GM10248 (cell line): ENCODE measurements around the gene STK40.

Experiments used
- CTCF ChIA-PET: fragments of 300-600 bp; sonication (Branson Sonifier 250); formaldehyde crosslinking; extraction: SDS; loops from one replicate; lab custom pipeline; 2021; ENCODE audit warnings: antibody characterized with exemption; lab: Yijun Ruan, JAX
- POLR2A ChIA-PET: fragments of 350-650 bp; sonication (Branson Sonifier 250); formaldehyde crosslinking; extraction: SDS; loops from one replicate; lab custom pipeline; 2020; ENCODE audit warnings: antibody characterized with exemption; lab: Yijun Ruan, JAX
- DNase-seq: peaks from one replicate; pipeline ENCODE4 v3.0.0; 2012; ENCODE audit errors: extremely low spot score
- CTCF ChIP-seq: IDR thresholded peaks from 2 replicates; pipeline ENCODE4 v1.5.1; 2012; ENCODE audit warnings: mild to moderate bottlenecking, low read depth; ENCODE audit errors: extremely low read depth, missing control alignments, control extremely low read depth

STK40 gene

DNA sequence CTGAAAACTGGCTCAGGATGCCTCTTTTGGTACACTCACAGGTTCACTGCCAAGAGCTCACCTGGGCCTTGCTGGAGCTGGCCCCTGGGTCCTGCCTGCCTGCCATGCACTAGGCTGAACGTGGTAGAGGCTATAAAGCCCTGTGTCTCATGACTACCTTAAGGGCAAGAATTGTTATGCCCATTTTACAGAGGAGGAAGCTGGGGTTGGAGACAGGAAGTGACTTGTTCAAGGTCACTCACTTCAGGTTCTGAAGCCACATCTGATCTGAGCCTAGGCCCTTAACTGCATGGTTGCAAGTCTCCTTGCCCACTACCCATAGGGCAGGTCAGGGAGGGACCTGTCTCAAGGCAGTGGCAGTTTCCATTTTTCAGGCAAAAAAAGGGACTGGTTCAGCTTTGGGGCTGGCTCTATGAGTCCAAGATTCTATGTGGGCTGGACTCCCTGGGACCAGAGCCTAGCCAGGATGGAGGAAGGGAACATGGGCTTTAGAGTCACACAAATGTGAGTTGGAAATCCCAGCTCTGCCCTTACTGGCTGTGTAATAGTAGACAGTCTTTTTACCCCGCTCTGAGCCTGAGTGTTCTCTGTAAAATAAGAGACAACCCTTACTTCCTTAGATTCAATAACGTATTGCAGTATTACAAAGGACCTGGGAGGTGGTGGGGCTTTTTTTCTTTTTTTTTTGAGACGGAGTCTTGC, 7.8 kb downstream of the STK40 start:
- CTCF ChIA-PET = interaction anchor here (1.3 to 3.4 kb wide), 2 partner anchors 9 to 21 kb away, joined by 4 to 16 read pairs; no protein-coding TSS in a partner anchor
- POLR2A ChIA-PET = interaction anchor here (1.3 to 1.9 kb wide), 2 partner anchors 9 to 71 kb away, joined by 3 to 9 read pairs; no protein-coding TSS in a partner anchor
- no peak for TF ChIP-seq CTCF
- DNase-seq = no peak

DNA sequence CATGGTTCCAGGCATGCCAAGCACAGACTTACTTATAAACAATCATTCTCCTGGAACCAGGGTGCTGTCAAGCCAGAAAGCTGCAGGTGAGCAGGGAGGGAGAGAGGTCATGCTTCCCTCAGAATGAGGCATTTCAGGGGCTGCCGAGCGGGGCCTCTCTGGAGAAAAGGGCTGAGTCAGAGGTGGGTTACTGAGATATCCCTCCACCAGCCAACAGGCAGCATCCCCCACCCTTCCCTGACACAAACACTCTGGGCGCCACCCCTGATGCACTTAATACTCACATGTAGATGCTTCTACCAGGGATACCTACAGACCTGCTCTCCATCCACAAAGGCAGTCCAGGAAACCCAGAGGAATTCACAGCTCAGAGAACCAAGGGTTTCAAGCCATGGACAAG, 13.1 kb downstream of the STK40 start:
- no peak for DNase-seq

DNA sequence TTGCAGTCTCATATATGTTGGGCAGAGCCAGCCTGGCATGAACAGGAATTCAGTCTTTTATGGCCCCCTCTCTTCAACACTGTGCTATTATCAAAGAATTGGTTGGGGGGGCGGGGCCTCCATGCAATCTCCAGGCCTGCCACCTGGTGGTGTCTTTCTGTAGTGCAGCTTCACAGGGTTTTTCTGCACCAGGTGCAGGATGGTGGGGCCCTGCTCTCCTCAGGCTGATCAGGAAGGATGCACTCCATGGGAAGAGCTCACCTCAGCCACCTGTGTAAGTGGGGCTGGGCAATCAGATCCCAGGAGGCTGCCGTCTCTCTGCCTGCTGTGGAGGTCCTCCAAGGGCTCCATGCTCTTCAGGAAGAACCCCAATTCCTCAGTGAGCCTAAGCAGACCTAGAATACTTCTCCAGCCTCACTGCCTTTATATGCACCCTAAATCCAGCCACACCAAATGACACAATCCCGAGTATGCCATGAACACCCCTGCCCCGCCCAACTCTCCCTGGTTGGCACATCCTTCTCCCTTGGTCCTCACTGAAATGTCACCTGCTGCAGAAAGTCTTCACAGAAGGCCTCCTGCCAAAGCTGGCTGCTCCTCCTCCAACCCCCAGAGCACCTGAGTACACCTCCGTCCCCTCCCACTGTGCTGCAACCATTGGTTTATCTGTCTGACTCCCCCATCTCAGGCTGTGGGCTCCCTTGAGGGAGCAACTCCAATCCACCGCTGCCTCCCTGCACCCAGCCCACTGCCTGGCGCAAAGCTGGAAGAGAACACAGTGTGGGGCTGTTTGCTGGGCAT, 16.5 kb downstream of the STK40 start:
- ChIA-PET POLR2A (no interaction called here), CTCF (interaction anchor here (0.7 to 4.8 kb wide), 23 partner anchors 8 to 237 kb away, joined by 3 to 63 read pairs (median 8); partner anchors contain the start of genes EVA1B, SH3D21, STK40 and TRAPPC3)
- TF ChIP-seq CTCF = peak; percentile 91
- DNase-seq = peak; percentile 85

More for the DNA sequence above, 13.1 kb downstream of the STK40 start:
- no peak for TF ChIP-seq CTCF
- ChIA-PET CTCF (interaction anchor here (0.8 to 2.3 kb wide), 4 partner anchors 30 to 223 kb away, joined by 3 to 9 read pairs (median 5); partner anchors contain the start of gene TRAPPC3), POLR2A (interaction anchor here (1.2 kb wide), 1 partner anchor 12 kb away, joined by 3 read pairs; no protein-coding TSS in a partner anchor)

DNA sequence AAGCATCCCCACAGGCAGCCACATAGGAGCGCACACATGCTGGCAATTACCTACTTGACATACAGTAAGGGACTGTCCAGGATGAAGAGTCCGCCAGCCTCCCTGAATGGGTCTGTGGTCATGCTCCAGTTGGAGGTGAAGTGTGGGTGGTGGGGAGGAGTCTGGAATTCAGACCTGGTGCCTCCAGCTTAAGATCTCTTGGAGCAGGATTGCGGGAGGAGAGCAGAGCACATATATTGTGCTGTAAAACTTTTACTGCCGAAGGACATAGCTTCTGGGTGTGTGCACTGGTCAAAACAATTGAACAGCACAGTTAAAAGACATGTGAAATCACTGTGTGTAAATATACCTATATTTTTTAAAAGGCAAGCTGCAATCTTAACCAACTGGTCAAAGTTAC, 17.9 kb downstream of the STK40 start:
- DNase-seq = no peak
- no peak for TF ChIP-seq CTCF
- POLR2A ChIA-PET = no interaction called here
- CTCF ChIA-PET = interaction anchor here (0.9 to 4.8 kb wide), 21 partner anchors 9 to 97 kb away, joined by 3 to 63 read pairs (median 8); partner anchors contain the start of genes EVA1B, SH3D21 and STK40

DNA sequence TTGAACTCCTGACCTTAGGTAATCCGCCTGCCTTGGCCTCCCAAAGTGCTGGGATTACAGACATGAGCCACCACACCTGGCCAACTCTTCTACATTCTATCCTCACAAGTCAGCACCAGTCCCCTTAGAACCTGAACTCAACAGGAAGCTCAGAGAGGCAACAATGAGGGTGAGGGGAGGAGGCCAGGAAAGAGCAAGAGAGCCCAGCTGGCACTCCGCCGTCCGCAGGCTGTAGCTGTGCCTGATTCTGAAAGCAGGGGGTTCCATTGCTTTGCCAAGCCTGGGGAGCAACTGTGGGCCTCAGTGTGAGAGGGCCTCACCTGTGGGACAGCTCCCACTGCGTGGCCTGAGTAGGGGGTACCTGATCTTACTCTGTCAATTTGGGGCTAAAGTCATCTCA, 18.7 kb downstream of the STK40 start:
- no peak for DNase-seq
- TF ChIP-seq CTCF = no peak
- ChIA-PET POLR2A (interaction anchor here (0.7 kb wide), 1 partner anchor 11 kb away, joined by 3 read pairs; no protein-coding TSS in a partner anchor), CTCF (interaction anchor here (1.0 to 4.8 kb wide), 15 partner anchors 8 to 218 kb away, joined by 3 to 63 read pairs (median 11); partner anchors contain the start of genes EVA1B, SH3D21, STK40 and TRAPPC3)
